K562 (cell line): ENCODE results near the gene CITED2.

Experiments used
- CEBPB ChIP-seq: fragments of 450-650 bp; IDR thresholded peaks from 2 replicates; pipeline ENCODE4 v1.6.1; 2016; ENCODE audit warnings: missing genetic modification characterization, missing compliant biosample characterization
- EGR1 ChIP-seq: fragments of 450-650 bp; conservative IDR thresholded peaks from 2 replicates; pipeline ENCODE4 v1.6.1; 2017; ENCODE audit warnings: mild to moderate bottlenecking
- ESRRA ChIP-seq: fragments of 450-650 bp; IDR thresholded peaks from 2 replicates; pipeline ENCODE4 v1.6.1; 2014; ENCODE audit warnings: low read depth, mild to moderate bottlenecking, moderate library complexity, borderline replicate concordance
- FOXA3 ChIP-seq, 2 experiments: fragments of 450-650 bp in 1 of 2; sonication (generic) in 1 of 2; formaldehyde crosslinking; IDR thresholded peaks in 1 of 2; conservative IDR thresholded peaks in 1 of 2; 2 replicates each; pipeline versions ENCODE4 v1.4.0 to v1.8.0; 2020 to 2022; ENCODE audit warnings: mild to moderate bottlenecking in 2 of 2, missing genetic modification reagents in 1 of 2
- FOXJ3 ChIP-seq: sonication (generic); formaldehyde crosslinking; IDR thresholded peaks from 2 replicates; pipeline ENCODE4 v1.4.0; 2020; ENCODE audit warnings: mild to moderate bottlenecking, missing genetic modification reagents
- HDAC6 ChIP-seq: IDR thresholded peaks from 2 replicates; pipeline ENCODE4 v1.6.1; 2012; ENCODE audit warnings: low read depth, mild to moderate bottlenecking, control low read depth, inconsistent platforms, low read length, moderate library complexity
- MYNN ChIP-seq, 2 experiments: sonication (generic); formaldehyde crosslinking in 1 of 2; IDR thresholded peaks; 2 replicates each; pipeline versions ENCODE4 v1.5.0 to v1.6.1; 2016 to 2020; ENCODE audit warnings: antibody characterized with exemption in 1 of 2, missing genetic modification reagents in 1 of 2
- NFYB ChIP-seq: IDR thresholded peaks from 2 replicates; pipeline ENCODE4 v1.6.1; 2011; ENCODE audit warnings: mild to moderate bottlenecking, moderate library complexity; ENCODE audit not compliant: insufficient read length; ENCODE audit errors: extremely low read depth
- NR3C1 ChIP-seq: sonication (generic); formaldehyde crosslinking; IDR thresholded peaks from 2 replicates; pipeline ENCODE4 v1.8.1; 2022; ENCODE audit warnings: missing genetic modification reagents
- TRIM24 ChIP-seq, 2 experiments: fragments of 450-650 bp; IDR thresholded peaks; 2 replicates each; pipeline ENCODE4 v1.6.1; 2016
- ZFP30 ChIP-seq: fragments of 250-450 bp; sonication (Bioruptor Pico); IDR thresholded peaks from 2 replicates; pipeline ENCODE4 v1.8.0; 2022; ENCODE audit warnings: moderate library complexity, mild to moderate bottlenecking, inconsistent platforms, borderline replicate concordance
- ZNF263 ChIP-seq: sonication (generic); formaldehyde crosslinking; IDR thresholded peaks from 2 replicates; pipeline ENCODE4 v1.8.0; 2022; ENCODE audit warnings: mild to moderate bottlenecking, missing genetic modification reagents, borderline replicate concordance
- ZZZ3 ChIP-seq: fragments of 450-650 bp; IDR thresholded peaks from 2 replicates; pipeline ENCODE4 v1.6.1; 2016; ENCODE audit warnings: antibody characterized with exemption, mild to moderate bottlenecking, moderate library complexity
- TF ChIP-seq, protein P1 (sequence below), 3 experiments: IDR thresholded peaks in 2 of 3; conservative IDR thresholded peaks in 1 of 3; 2 replicates each; pipeline ENCODE4 v1.5.1; 2011 to 2012; ENCODE audit warnings: low read length in 3 of 3, mild to moderate bottlenecking in 3 of 3, control low read depth in 2 of 3, improper control_type of control experiment in 1 of 3, inconsistent platforms in 1 of 3, low read depth in 1 of 3, mixed read lengths in 1 of 3, moderate library complexity in 1 of 3; ENCODE audit not compliant: insufficient read depth in 2 of 3

DNA sequence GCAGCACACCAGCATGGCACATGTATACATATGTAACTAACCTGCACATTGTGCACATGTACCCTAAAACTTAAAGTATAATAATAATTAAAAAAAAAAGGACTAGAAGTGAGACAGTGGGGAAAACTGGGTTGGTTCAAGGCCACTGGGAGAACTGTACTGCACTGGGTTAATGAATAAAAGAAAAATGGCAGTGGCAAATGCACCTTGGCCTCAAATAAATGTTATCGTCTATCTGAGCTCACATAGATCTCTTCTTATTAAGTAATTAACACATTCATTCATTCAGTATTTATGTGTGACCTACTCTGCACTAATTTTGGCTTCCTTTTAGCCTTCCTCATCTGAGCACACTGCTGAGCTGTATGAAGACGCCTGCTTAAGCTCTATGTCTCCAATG lies 17.5 kb downstream of the CITED2 start:
- TF ChIP-seq ESRRA, result no peak
- TF ChIP-seq ZZZ3, result no peak
- TF ChIP-seq, protein P1, sequence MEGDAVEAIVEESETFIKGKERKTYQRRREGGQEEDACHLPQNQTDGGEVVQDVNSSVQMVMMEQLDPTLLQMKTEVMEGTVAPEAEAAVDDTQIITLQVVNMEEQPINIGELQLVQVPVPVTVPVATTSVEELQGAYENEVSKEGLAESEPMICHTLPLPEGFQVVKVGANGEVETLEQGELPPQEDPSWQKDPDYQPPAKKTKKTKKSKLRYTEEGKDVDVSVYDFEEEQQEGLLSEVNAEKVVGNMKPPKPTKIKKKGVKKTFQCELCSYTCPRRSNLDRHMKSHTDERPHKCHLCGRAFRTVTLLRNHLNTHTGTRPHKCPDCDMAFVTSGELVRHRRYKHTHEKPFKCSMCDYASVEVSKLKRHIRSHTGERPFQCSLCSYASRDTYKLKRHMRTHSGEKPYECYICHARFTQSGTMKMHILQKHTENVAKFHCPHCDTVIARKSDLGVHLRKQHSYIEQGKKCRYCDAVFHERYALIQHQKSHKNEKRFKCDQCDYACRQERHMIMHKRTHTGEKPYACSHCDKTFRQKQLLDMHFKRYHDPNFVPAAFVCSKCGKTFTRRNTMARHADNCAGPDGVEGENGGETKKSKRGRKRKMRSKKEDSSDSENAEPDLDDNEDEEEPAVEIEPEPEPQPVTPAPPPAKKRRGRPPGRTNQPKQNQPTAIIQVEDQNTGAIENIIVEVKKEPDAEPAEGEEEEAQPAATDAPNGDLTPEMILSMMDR (IDR thresholded peaks at IDR 0.05 in 2 of 3, conservative IDR thresholded peaks at IDR 0.05 in 1 of 3; ENCODE audit: insufficient read depth in 2 of 3, low read depth in 1 of 3, low read length in 3 of 3), result no peak
- no peak for TF ChIP-seq ZFP30 (CRISPR knock-in tag)
- TF ChIP-seq NR3C1 (CRISPR knock-in tag), result no peak
- TF ChIP-seq CEBPB, result no peak
- no peak for TF ChIP-seq ZNF263 (CRISPR knock-in tag)
- no peak for TF ChIP-seq HDAC6
- no peak for TF ChIP-seq TRIM24 (IDR thresholded peaks at IDR 0.05)
- no peak for TF ChIP-seq FOXJ3
- no peak for TF ChIP-seq FOXA3 (CRISPR knock-in tag; conservative IDR thresholded peaks at IDR 0.05 in 1 of 2, IDR thresholded peaks at IDR 0.05 in 1 of 2)
- no peak for TF ChIP-seq MYNN (IDR thresholded peaks at IDR 0.05)
- no peak for TF ChIP-seq MYNN (CRISPR knock-in tag; IDR thresholded peaks at IDR 0.05)
- TF ChIP-seq EGR1, result no peak
- no peak for TF ChIP-seq NFYB
